HEK293T (cell line): ENCODE results near the gene MYBPH.

Experiments used
- ARNT ChIP-seq: fragments of 450-650 bp; IDR thresholded peaks from 2 replicates; pipeline ENCODE4 v1.6.1; 2017; ENCODE audit warnings: mild to moderate bottlenecking
- BHLHE40 ChIP-seq: fragments of 450-650 bp; IDR thresholded peaks from 2 replicates; pipeline ENCODE4 v1.6.1; 2016; ENCODE audit warnings: mild to moderate bottlenecking, moderate library complexity, borderline replicate concordance
- FOXM1 ChIP-seq: fragments of 450-650 bp; IDR thresholded peaks from 2 replicates; pipeline ENCODE4 v1.6.1; 2017; ENCODE audit warnings: mild to moderate bottlenecking, borderline replicate concordance
- ZNF384 ChIP-seq: fragments of 450-650 bp; IDR thresholded peaks from 2 replicates; pipeline ENCODE4 v1.6.1; 2016

GRCh38 chr1:203138066-203138465 lies 37.6 kb downstream of the MYBPH start:
- no peak for TF ChIP-seq ZNF384
- no peak for TF ChIP-seq BHLHE40
- no peak for TF ChIP-seq ARNT
- TF ChIP-seq FOXM1: no peak
